Stimulated activated CD4-positive, alpha-beta T cell treated with anti-CD3 and anti-CD28 coated beads, Interleukin-4, amount 100 ng/mL, for 4 hours (primary cell): ENCODE measurements around the gene CHPT1.
A peak's percentile ranks its signal among the peaks of the same experiment; 100 is the strongest.
"Not testable (repeated sequence)": the region's sequence is repeated elsewhere in the genome, so short reads cannot be mapped to it uniquely, and the experiment has no call there.

Experiments used
- DNase-seq, 2 experiments: peaks; one replicate each; pipeline ENCODE4 v3.0.0-alpha.2; 2020

CHPT1 gene

GRCh38 chr12:101697197-101697929, at the start of gene CHPT1:
TSS of gene CHPT1 (plus strand) at chr12:101697640. CDS start at chr12:101697862, 222 bp downstream.
- DNase-seq: peak; percentile 38 to 64

GRCh38 chr12:101647711-101648110, 49.7 kb upstream of the CHPT1 start:
- no peak for DNase-seq

- DNase-seq: no peak
Measured at GRCh38 chr12:101648195-101648594, 49.2 kb upstream of the CHPT1 start.

- DNase-seq: no peak
Measured at GRCh38 chr12:101650346-101651117, 46.9 kb upstream of the CHPT1 start.

GRCh38 chr12:101653030-101653429, 44.4 kb upstream of the CHPT1 start:
- DNase-seq: no peak

GRCh38 chr12:101653503-101653902, 43.9 kb upstream of the CHPT1 start:
- no peak for DNase-seq

GRCh38 chr12:101654442-101654841, 43.0 kb upstream of the CHPT1 start:
- DNase-seq: no peak

- DNase-seq: no peak
Measured at GRCh38 chr12:101655393-101655792, 42.0 kb upstream of the CHPT1 start.

GRCh38 chr12:101660662-101661061, 36.8 kb upstream of the CHPT1 start:
- DNase-seq: not testable (repeated sequence)

GRCh38 chr12:101663298-101663697, 34.1 kb upstream of the CHPT1 start:
- no peak for DNase-seq

- DNase-seq: no peak
Measured at GRCh38 chr12:101664992-101665391, 32.4 kb upstream of the CHPT1 start.

- no peak for DNase-seq
Measured at GRCh38 chr12:101666052-101666728, 31.2 kb upstream of the CHPT1 start.

GRCh38 chr12:101667591-101667990, 29.8 kb upstream of the CHPT1 start:
- no peak for DNase-seq

- DNase-seq: peak in 1 of 2 experiments; percentile 2
Measured at GRCh38 chr12:101670007-101670671, 27.3 kb upstream of the CHPT1 start.

- peak in 1 of 2 experiments; percentile 14 for DNase-seq
Measured at GRCh38 chr12:101671157-101671791, 26.2 kb upstream of the CHPT1 start.

GRCh38 chr12:101671833-101672232, 25.6 kb upstream of the CHPT1 start:
- DNase-seq: no peak

- no peak for DNase-seq
Measured at GRCh38 chr12:101675555-101675954, 21.9 kb upstream of the CHPT1 start.

GRCh38 chr12:101676497-101676896, 20.9 kb upstream of the CHPT1 start:
- DNase-seq: not testable (repeated sequence)

- DNase-seq: no peak
Measured at GRCh38 chr12:101678081-101678480, 19.4 kb upstream of the CHPT1 start.

- DNase-seq: no peak
Measured at GRCh38 chr12:101680240-101680639, 17.2 kb upstream of the CHPT1 start.

GRCh38 chr12:101680647-101681046, 16.8 kb upstream of the CHPT1 start:
- no peak for DNase-seq

GRCh38 chr12:101681627-101682026, 15.8 kb upstream of the CHPT1 start:
- not testable (repeated sequence) for DNase-seq

- no peak for DNase-seq
Measured at GRCh38 chr12:101685092-101685491, 12.3 kb upstream of the CHPT1 start.
